ENCODE results near the gene STK38.
"Not testable (repeated sequence)": the region's sequence is repeated elsewhere in the genome, so short reads cannot be mapped to it uniquely, and the experiment has no call there.

The STK38 gene

GRCh38 chr6:36517408-36517807 is 29.9 kb downstream of the STK38 start:
- DNase-seq = no peak

- no peak for DNase-seq
These were observed 30.3 kb downstream of the STK38 start for GRCh38 chr6:36516988-36517387.

- no peak for DNase-seq
These were observed 30.7 kb downstream of the STK38 start for GRCh38 chr6:36516559-36516958.

GRCh38 chr6:36515844-36516243 is 31.4 kb downstream of the STK38 start:
- DNase-seq = no peak

- no peak for DNase-seq
These were observed 32.5 kb downstream of the STK38 start for GRCh38 chr6:36514554-36515456.

GRCh38 chr6:36510365-36510764 is 36.9 kb downstream of the STK38 start:
- DNase-seq = no peak

GRCh38 chr6:36508532-36508931 is 38.7 kb downstream of the STK38 start:
- no peak for DNase-seq

GRCh38 chr6:36506611-36507010 is 40.7 kb downstream of the STK38 start:
- DNase-seq = no peak

- no peak for DNase-seq
These were observed 41.3 kb downstream of the STK38 start for GRCh38 chr6:36505744-36506534.

GRCh38 chr6:36504982-36505381 is 42.3 kb downstream of the STK38 start:
- no peak for DNase-seq

- no peak for DNase-seq
These were observed 43.1 kb downstream of the STK38 start for GRCh38 chr6:36504181-36504580.

- no peak for DNase-seq
These were observed 45.6 kb downstream of the STK38 start for GRCh38 chr6:36501686-36502085.

GRCh38 chr6:36499918-36500317 is 47.4 kb downstream of the STK38 start:
- DNase-seq = no peak

GRCh38 chr6:36495086-36495485 is 52.2 kb downstream of the STK38 start:
- DNase-seq = no peak

GRCh38 chr6:36493859-36494258 is 53.4 kb downstream of the STK38 start:
- DNase-seq = no peak

- DNase-seq = no peak
These were observed 54.0 kb downstream of the STK38 start for GRCh38 chr6:36493319-36493718.

GRCh38 chr6:36492621-36493020 is 54.7 kb downstream of the STK38 start:
- DNase-seq = no peak

- DNase-seq = no peak
These were observed 55.2 kb downstream of the STK38 start for GRCh38 chr6:36492092-36492491.

- DNase-seq = no peak
These were observed 55.8 kb downstream of the STK38 start for GRCh38 chr6:36491378-36491965.

- no peak for DNase-seq
These were observed 57.9 kb downstream of the STK38 start for GRCh38 chr6:36489426-36489825.

GRCh38 chr6:36488221-36488620 is 59.1 kb downstream of the STK38 start:
- no peak for DNase-seq

- no peak for DNase-seq
These were observed 59.6 kb downstream of the STK38 start for GRCh38 chr6:36487698-36488097.

GRCh38 chr6:36484736-36485135 is 62.5 kb downstream of the STK38 start:
- no peak for DNase-seq

GRCh38 chr6:36483326-36483725 is 64.0 kb downstream of the STK38 start:
- not testable (repeated sequence) for DNase-seq
